SK-N-SH treated with all-trans-retinoic acid at 6 μM for 48 hours (cell line): ENCODE data around the gene OSBPL3.

ENCODE experiments used
- ATAC-seq: fragments of 200-7000 bp; cut with Tn5 transposase; 3 replicates; pipeline ENCODE4 v1.9.1; 2020; ENCODE audit warnings: mild to moderate bottlenecking, moderate library complexity
- ARNTL ChIP-seq: fragments of 450-650 bp; formaldehyde crosslinking; IDR thresholded peaks from 2 replicates; pipeline ENCODE4 v1.5.0; 2020; ENCODE audit warnings: low read depth, mild to moderate bottlenecking, moderate library complexity, borderline replicate concordance
- CSDC2 ChIP-seq: fragments of 250-450 bp; sonication (Bioruptor Pico); IDR thresholded peaks from 2 replicates; pipeline ENCODE4 v1.5.0; 2020; ENCODE audit warnings: mild to moderate bottlenecking, moderate library complexity
- GLIS3 ChIP-seq: fragments of 250-450 bp; sonication (Bioruptor Pico); IDR thresholded peaks from 2 replicates; pipeline ENCODE4 v1.5.0; 2020; ENCODE audit warnings: mild to moderate bottlenecking, moderate library complexity
- ISL1 ChIP-seq: fragments of 250-450 bp; sonication (Bioruptor Pico); IDR thresholded peaks from 2 replicates; pipeline ENCODE4 v2.1.2; 2022; ENCODE audit warnings: mild to moderate bottlenecking, moderate library complexity
- OSR1 ChIP-seq: fragments of 250-450 bp; sonication (Bioruptor Pico); IDR thresholded peaks from 2 replicates; pipeline ENCODE4 v1.8.0; 2022; ENCODE audit warnings: moderate library complexity, mild to moderate bottlenecking, inconsistent platforms
- PATZ1 ChIP-seq: fragments of 250-450 bp; sonication (Bioruptor Pico); IDR thresholded peaks from 2 replicates; pipeline ENCODE4 v1.8.0; 2020; ENCODE audit warnings: mild to moderate bottlenecking, moderate library complexity, borderline replicate concordance
- PPARA ChIP-seq: fragments of 250-450 bp; sonication (Bioruptor Pico); IDR thresholded peaks from 2 replicates; pipeline ENCODE4 v1.5.0; 2020; ENCODE audit warnings: mild to moderate bottlenecking, borderline replicate concordance
- RARB ChIP-seq: fragments of 250-450 bp; sonication (Bioruptor Pico); IDR thresholded peaks from 2 replicates; pipeline ENCODE4 v1.8.0; 2021; ENCODE audit warnings: mild to moderate bottlenecking, moderate library complexity
- SNAI2 ChIP-seq: fragments of 250-450 bp; sonication (Bioruptor Pico); IDR thresholded peaks from 2 replicates; pipeline ENCODE4 v1.5.0; 2020; ENCODE audit warnings: mild to moderate bottlenecking, moderate library complexity
- TCF4 ChIP-seq: fragments of 250-450 bp; sonication (Bioruptor Pico); IDR thresholded peaks from 2 replicates; pipeline ENCODE4 v1.8.0; 2021; ENCODE audit warnings: mild to moderate bottlenecking, moderate library complexity, borderline replicate concordance
- ZC3H10 ChIP-seq: fragments of 250-450 bp; sonication (Bioruptor Pico); IDR thresholded peaks from 2 replicates; pipeline ENCODE4 v1.5.1; 2021; ENCODE audit warnings: mild to moderate bottlenecking, moderate library complexity
- ZFP3 ChIP-seq: fragments of 250-450 bp; sonication (Bioruptor Pico); IDR thresholded peaks from 2 replicates; pipeline ENCODE4 v1.5.0; 2020; ENCODE audit warnings: mild to moderate bottlenecking, moderate library complexity
- ZNF565 ChIP-seq: fragments of 450-650 bp; formaldehyde crosslinking; conservative IDR thresholded peaks from 2 replicates; pipeline ENCODE4 v1.5.0; 2020; ENCODE audit warnings: low read depth, mild to moderate bottlenecking, moderate library complexity
- ZNF70 ChIP-seq: fragments of 450-650 bp; formaldehyde crosslinking; IDR thresholded peaks from 2 replicates; pipeline ENCODE4 v1.5.0; 2020; ENCODE audit warnings: mild to moderate bottlenecking, moderate library complexity
- TF ChIP-seq, protein P1 (sequence below): fragments of 250-450 bp; sonication (Bioruptor Pico); IDR thresholded peaks from 2 replicates; pipeline ENCODE4 v1.5.1; 2021; ENCODE audit warnings: mild to moderate bottlenecking, moderate library complexity
- TF ChIP-seq, protein P2 (sequence below): fragments of 250-450 bp; sonication (Bioruptor Pico); IDR thresholded peaks from 2 replicates; pipeline ENCODE4 v1.8.0; 2021; ENCODE audit warnings: low read depth, mild to moderate bottlenecking, moderate library complexity, borderline replicate concordance

The OSBPL3 gene

GRCh38 chr7:24757353-24758275, 222.4 kb downstream of the OSBPL3 start, which contains the start of gene GSDME:
Gene GSDME, minus strand, starts transcription at chr7:24757464. Its CDS starts 7,690 bp downstream, at chr7:24749774.
- TF ChIP-seq ZFP3, result peak; percentile 18; the same call in 1 of the 2 replicates
- TF ChIP-seq ARNTL, result no peak
- TF ChIP-seq PATZ1 (CRISPR knock-in tag), result 0 out of 2 replicates have a peak, but pooled peaks have one; percentile 15

GRCh38 chr7:24756545-24757352, 223.2 kb downstream of the OSBPL3 start:
- TF ChIP-seq CSDC2 (CRISPR knock-in tag) (peak; percentile 87), PATZ1 (CRISPR knock-in tag) (peak; percentile 94; the same call in 1 of the 2 replicates), ZNF565 (CRISPR knock-in tag) (0 out of 2 replicates have a peak, but pooled peaks have one; percentile 50), OSR1 (CRISPR knock-in tag) (no peak), PPARA (CRISPR knock-in tag) (no peak), TCF4 (CRISPR knock-in tag) (0 out of 2 replicates have a peak, but pooled peaks have one; percentile 9), ZFP3 (peak; percentile 20; the same call in 1 of the 2 replicates), SNAI2 (CRISPR knock-in tag) (0 out of 2 replicates have a peak, but pooled peaks have one; percentile 25)
- peak; percentile 73 for ATAC-seq

More at GRCh38 chr7:24757353-24758275, 222.4 kb downstream of the OSBPL3 start, which contains the start of gene GSDME:
- ATAC-seq, result peak; percentile 92

- TF ChIP-seq PATZ1 (CRISPR knock-in tag) (no peak), ZFP3 (no peak), ZNF70 (CRISPR knock-in tag) (no peak), SNAI2 (CRISPR knock-in tag) (no peak), ARNTL (no peak), TCF4 (CRISPR knock-in tag) (no peak), ZNF565 (CRISPR knock-in tag) (no peak), ISL1 (CRISPR knock-in tag) (no peak), RARB (CRISPR knock-in tag) (no peak)
- TF ChIP-seq, protein P1, sequence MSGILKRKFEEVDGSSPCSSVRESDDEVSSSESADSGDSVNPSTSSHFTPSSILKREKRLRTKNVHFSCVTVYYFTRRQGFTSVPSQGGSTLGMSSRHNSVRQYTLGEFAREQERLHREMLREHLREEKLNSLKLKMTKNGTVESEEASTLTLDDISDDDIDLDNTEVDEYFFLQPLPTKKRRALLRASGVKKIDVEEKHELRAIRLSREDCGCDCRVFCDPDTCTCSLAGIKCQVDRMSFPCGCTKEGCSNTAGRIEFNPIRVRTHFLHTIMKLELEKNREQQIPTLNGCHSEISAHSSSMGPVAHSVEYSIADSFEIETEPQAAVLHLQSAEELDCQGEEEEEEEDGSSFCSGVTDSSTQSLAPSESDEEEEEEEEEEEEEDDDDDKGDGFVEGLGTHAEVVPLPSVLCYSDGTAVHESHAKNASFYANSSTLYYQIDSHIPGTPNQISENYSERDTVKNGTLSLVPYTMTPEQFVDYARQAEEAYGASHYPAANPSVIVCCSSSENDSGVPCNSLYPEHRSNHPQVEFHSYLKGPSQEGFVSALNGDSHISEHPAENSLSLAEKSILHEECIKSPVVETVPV, result no peak
These were observed 224.2 kb downstream of the OSBPL3 start for GRCh38 chr7:24755541-24756407.

GRCh38 chr7:24754906-24755506, 225.0 kb downstream of the OSBPL3 start:
- no peak for ATAC-seq
- TF ChIP-seq, protein P1, result no peak
- TF ChIP-seq ZNF70 (CRISPR knock-in tag) (no peak), ARNTL (no peak), PATZ1 (CRISPR knock-in tag) (no peak), ZC3H10 (CRISPR knock-in tag) (no peak), GLIS3 (no peak)
- TF ChIP-seq, protein P2, sequence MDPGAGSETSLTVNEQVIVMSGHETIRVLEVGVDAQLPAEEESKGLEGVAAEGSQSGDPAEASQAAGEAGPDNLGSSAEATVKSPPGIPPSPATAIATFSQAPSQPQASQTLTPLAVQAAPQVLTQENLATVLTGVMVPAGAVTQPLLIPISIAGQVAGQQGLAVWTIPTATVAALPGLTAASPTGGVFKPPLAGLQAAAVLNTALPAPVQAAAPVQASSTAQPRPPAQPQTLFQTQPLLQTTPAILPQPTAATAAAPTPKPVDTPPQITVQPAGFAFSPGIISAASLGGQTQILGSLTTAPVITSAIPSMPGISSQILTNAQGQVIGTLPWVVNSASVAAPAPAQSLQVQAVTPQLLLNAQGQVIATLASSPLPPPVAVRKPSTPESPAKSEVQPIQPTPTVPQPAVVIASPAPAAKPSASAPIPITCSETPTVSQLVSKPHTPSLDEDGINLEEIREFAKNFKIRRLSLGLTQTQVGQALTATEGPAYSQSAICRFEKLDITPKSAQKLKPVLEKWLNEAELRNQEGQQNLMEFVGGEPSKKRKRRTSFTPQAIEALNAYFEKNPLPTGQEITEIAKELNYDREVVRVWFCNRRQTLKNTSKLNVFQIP (CRISPR knock-in tag), result no peak

More at GRCh38 chr7:24755541-24756407, 224.2 kb downstream of the OSBPL3 start:
- peak; percentile 15 for ATAC-seq
